Neural progenitor cell (in vitro differentiated cells): Measurements from ENCODE around the gene APLN. TPM values are rescaled to one million over a fixed set of nuclear protein-coding genes. Genes with fewer than 3 reads are reported as not detected.

ENCODE experiments used
- DNase-seq: peaks from one replicate; pipeline ENCODE4 v3.0.0-alpha.2; 2016; ENCODE audit warnings: low spot score
- H2AFZ ChIP-seq: fragments of 200-600 bp; sonication (generic); replicated peaks from 2 replicates; pipeline ENCODE4 v1.6.1; 2016; ENCODE audit warnings: antibody characterized with exemption
- H3F3A ChIP-seq: fragments of 200-600 bp; sonication (generic); 2 replicates; pipeline ENCODE4 v1.6.1; 2016; ENCODE audit warnings: antibody characterized with exemption, low read depth
- H3K27ac ChIP-seq: fragments of 200-600 bp; sonication (generic); 2 replicates; pipeline ENCODE4 v1.5.1; 2016; ENCODE audit warnings: mild to moderate bottlenecking
- H3K27me3 ChIP-seq: fragments of 200-600 bp; sonication (generic); 2 replicates; pipeline ENCODE4 v1.6.1; 2016; ENCODE audit warnings: mild to moderate bottlenecking, moderate library complexity
- H3K36me3 ChIP-seq: fragments of 200-600 bp; sonication (generic); 2 replicates; pipeline ENCODE4 v1.5.1; 2016
- H3K4me1 ChIP-seq: fragments of 200-600 bp; sonication (generic); 2 replicates; pipeline ENCODE4 v1.6.1; 2016; ENCODE audit warnings: mixed run types
- H3K4me2 ChIP-seq: fragments of 200-600 bp; sonication (generic); 2 replicates; pipeline ENCODE4 v1.6.1; 2016
- H3K4me3 ChIP-seq: fragments of 200-600 bp; sonication (generic); 2 replicates; pipeline ENCODE4 v1.5.1; 2016
- H3K79me2 ChIP-seq: fragments of 200-600 bp; sonication (generic); 2 replicates; pipeline ENCODE4 v1.6.1; 2016; ENCODE audit warnings: low read depth
- H3K9ac ChIP-seq: fragments of 200-600 bp; sonication (generic); 2 replicates; pipeline ENCODE4 v1.6.1; 2016
- H3K9me3 ChIP-seq: fragments of 200-600 bp; sonication (generic); 2 replicates; pipeline ENCODE4 v1.5.1; 2016; ENCODE audit warnings: low read depth
- H4K20me1 ChIP-seq: fragments of 200-600 bp; sonication (generic); 2 replicates; pipeline ENCODE4 v1.6.1; 2016; ENCODE audit warnings: low read depth
- H3K27ac Mint-ChIP-seq: 3 replicates; pipeline ENCODE4 v1.8.0; 2021; ENCODE audit warnings: mixed read lengths
- H3K27me3 Mint-ChIP-seq: 2 replicates; pipeline ENCODE4 v1.8.0; 2022; ENCODE audit warnings: low read depth, mild to moderate bottlenecking, inconsistent platforms, moderate library complexity, mixed read lengths; ENCODE audit not compliant: insufficient read depth
- H3K36me3 Mint-ChIP-seq: 3 replicates; pipeline ENCODE4 v1.8.0; 2021; ENCODE audit warnings: mixed read lengths
- H3K4me1 Mint-ChIP-seq: 3 replicates; pipeline ENCODE4 v1.8.0; 2021; ENCODE audit warnings: mixed read lengths
- H3K4me3 Mint-ChIP-seq: 3 replicates; pipeline ENCODE4 v1.8.0; 2021; ENCODE audit warnings: mild to moderate bottlenecking, moderate library complexity, mixed read lengths
- H3K9me3 Mint-ChIP-seq: 3 replicates; pipeline ENCODE4 v1.8.0; 2020; ENCODE audit warnings: mixed read lengths
- CTCF ChIP-seq: fragments of 200-600 bp; sonication (generic); IDR thresholded peaks from 2 replicates; pipeline ENCODE4 v1.5.1; 2017; ENCODE audit warnings: antibody characterized with exemption, mild to moderate bottlenecking
- EZH2 ChIP-seq: fragments of 200-600 bp; sonication (generic); IDR thresholded peaks from 2 replicates; pipeline ENCODE4 v1.6.1; 2017; ENCODE audit warnings: antibody characterized with exemption, mild to moderate bottlenecking, moderate library complexity
- EZH2phosphoT487 ChIP-seq: fragments of 200-600 bp; sonication (generic); IDR thresholded peaks from 2 replicates; pipeline ENCODE4 v1.6.1; 2017; ENCODE audit warnings: antibody characterized with exemption
- total RNA-seq: library from RNA; depleted of rRNA; stranded (reverse); fragments of >200 nt; gene quantifications from 2 replicates; pipeline ENCODE4 v1.2.3, GENCODE V29; 2015; ENCODE audit warnings: low replicate concordance

The APLN gene
- total RNA-seq, 1 donor from 2014 or later, result 0.22 TPM

- peaks cover 44% of the 10 kb centered on the region for H3K4me1 Mint-ChIP-seq
- Histone ChIP-seq H3K27ac (no peak overlapping the region), H3K4me2 (no peak overlapping the region), H4K20me1 (no peaks in the 10 kb centered on the region), H3K4me1 (peaks cover 3% of the 10 kb centered on the region), H3K36me3 (no peaks in the 10 kb centered on the region), H3F3A (no peaks in the 10 kb centered on the region), H3K9ac (no peak overlapping the region), H3K9me3 (no peaks in the 10 kb centered on the region), H2AFZ (no peak overlapping the region), H3K27me3 (peaks cover 60% of the 10 kb centered on the region), H3K79me2 (no peaks in the 10 kb centered on the region), H3K4me3 (no peak overlapping the region)
- peaks cover 10% of the 10 kb centered on the region for H3K27me3 Mint-ChIP-seq
- peak overlapping the region; percentile 1 for H3K27ac Mint-ChIP-seq
- peaks cover 4% of the 10 kb centered on the region for H3K36me3 Mint-ChIP-seq
- DNase-seq, result no peak
- no peak for TF ChIP-seq EZH2
- no peak for TF ChIP-seq CTCF
- TF ChIP-seq EZH2phosphoT487, result no peak
- H3K4me3 Mint-ChIP-seq, result peak overlapping the region; percentile 74
- peaks cover 2% of the 10 kb centered on the region for H3K9me3 Mint-ChIP-seq
These were observed 2.8 kb downstream of the APLN start for GRCh38 chrX:129651756-129652564.

GRCh38 chrX:129650821-129651510 is 3.8 kb downstream of the APLN start:
- H2AFZ ChIP-seq, result no peak overlapping the region
- DNase-seq, result no peak
- peaks cover 3% of the 10 kb centered on the region for H3K4me1 ChIP-seq
- H3K27ac ChIP-seq, result no peak overlapping the region
- H3K9me3 ChIP-seq, result no peaks in the 10 kb centered on the region
- peak overlapping the region; percentile 69 for H3K27ac Mint-ChIP-seq
- no peaks in the 10 kb centered on the region for H3K79me2 ChIP-seq
- H3K9ac ChIP-seq, result no peak overlapping the region
- H3K36me3 ChIP-seq, result no peaks in the 10 kb centered on the region
- H3K4me3 Mint-ChIP-seq, result peak overlapping the region; percentile 59
- H3K4me2 ChIP-seq, result no peak overlapping the region
- peaks cover 2% of the 10 kb centered on the region for H3K9me3 Mint-ChIP-seq
- no peak for TF ChIP-seq CTCF
- TF ChIP-seq EZH2, result no peak
- no peak for TF ChIP-seq EZH2phosphoT487
- H3K4me1 Mint-ChIP-seq, result peaks cover 41% of the 10 kb centered on the region
- no peaks in the 10 kb centered on the region for H4K20me1 ChIP-seq
- no peak overlapping the region for H3K4me3 ChIP-seq
- peaks cover 4% of the 10 kb centered on the region for H3K36me3 Mint-ChIP-seq
- peaks cover 10% of the 10 kb centered on the region for H3K27me3 Mint-ChIP-seq
- H3F3A ChIP-seq, result no peaks in the 10 kb centered on the region
- peaks cover 56% of the 10 kb centered on the region for H3K27me3 ChIP-seq

GRCh38 chrX:129650183-129650689 is 4.5 kb downstream of the APLN start:
- H3K36me3 ChIP-seq, result no peaks in the 10 kb centered on the region
- H3F3A ChIP-seq, result no peaks in the 10 kb centered on the region
- H3K9ac ChIP-seq, result no peak overlapping the region
- no peak overlapping the region for H3K27ac ChIP-seq
- H3K79me2 ChIP-seq, result no peaks in the 10 kb centered on the region
- Mint-ChIP-seq H3K27me3 (peaks cover 8% of the 10 kb centered on the region), H3K4me3 (no peak overlapping the region), H3K27ac (no peak overlapping the region), H3K36me3 (peaks cover 4% of the 10 kb centered on the region), H3K9me3 (peaks cover 2% of the 10 kb centered on the region), H3K4me1 (peaks cover 34% of the 10 kb centered on the region)
- DNase-seq, result no peak
- H3K4me3 ChIP-seq, result no peak overlapping the region
- no peak overlapping the region for H3K4me2 ChIP-seq
- H3K4me1 ChIP-seq, result peaks cover 3% of the 10 kb centered on the region
- no peaks in the 10 kb centered on the region for H3K9me3 ChIP-seq
- peaks cover 48% of the 10 kb centered on the region for H3K27me3 ChIP-seq
- no peaks in the 10 kb centered on the region for H4K20me1 ChIP-seq
- TF ChIP-seq CTCF (no peak), EZH2phosphoT487 (no peak), EZH2 (no peak)
- H2AFZ ChIP-seq, result no peak overlapping the region
